C4-2B (cell line): ENCODE results near the gene TMEM51.

ENCODE experiments used
- ZFX ChIP-seq: fragments of 450-650 bp; IDR thresholded peaks from 2 replicates; pipeline ENCODE4 v1.6.1; 2017
- TF ChIP-seq, protein P1 (sequence below): fragments of 450-650 bp; conservative IDR thresholded peaks from 2 replicates; pipeline ENCODE4 v1.5.1; 2017; ENCODE audit warnings: mild to moderate bottlenecking

DNA sequence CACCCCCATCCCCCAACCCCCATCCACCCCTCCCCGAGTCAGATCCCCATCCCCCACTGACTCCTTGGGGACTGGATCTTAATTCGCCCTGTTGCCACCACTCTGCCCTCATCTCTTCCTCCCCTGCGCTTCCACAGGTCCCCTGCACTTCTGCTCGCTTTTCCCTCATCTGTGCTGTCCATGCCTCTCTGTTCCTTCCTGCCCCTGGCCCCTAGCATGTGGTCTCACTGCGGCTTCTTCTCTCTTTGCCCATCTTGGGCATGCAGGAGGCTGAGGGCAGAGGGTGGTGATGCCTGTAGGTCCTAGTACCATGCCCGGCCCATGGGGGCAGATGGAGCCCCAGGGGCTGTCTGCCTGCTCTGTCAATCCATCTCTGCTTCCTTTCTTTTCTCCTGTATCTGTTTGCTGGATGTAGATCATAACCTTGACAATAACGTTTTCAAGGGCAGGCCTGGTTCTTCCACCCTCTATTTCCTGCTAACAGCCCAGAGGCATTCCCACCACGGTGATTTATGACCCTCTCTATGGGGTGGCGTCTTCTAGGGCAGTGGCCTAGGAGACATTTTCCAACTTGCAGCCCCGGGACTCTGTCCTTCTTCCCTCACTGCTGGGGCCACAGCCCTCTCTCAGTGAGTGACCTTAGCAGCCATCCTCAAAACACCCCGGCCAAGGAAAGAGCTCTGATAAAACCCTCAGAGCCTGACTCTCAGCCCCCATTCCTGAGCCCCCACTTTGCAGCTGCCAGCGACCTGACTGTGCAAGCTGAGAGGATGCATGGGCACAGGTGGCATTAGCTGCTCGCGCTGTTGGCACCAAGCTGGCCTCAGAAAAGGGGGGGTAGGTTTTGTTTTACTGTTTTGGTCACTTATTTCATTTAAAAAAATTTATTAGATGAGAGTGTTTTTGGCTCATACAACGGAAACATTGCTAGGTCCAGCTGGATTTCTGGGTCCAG lies 33.9 kb downstream of the TMEM51 start:
- TF ChIP-seq, protein P1, sequence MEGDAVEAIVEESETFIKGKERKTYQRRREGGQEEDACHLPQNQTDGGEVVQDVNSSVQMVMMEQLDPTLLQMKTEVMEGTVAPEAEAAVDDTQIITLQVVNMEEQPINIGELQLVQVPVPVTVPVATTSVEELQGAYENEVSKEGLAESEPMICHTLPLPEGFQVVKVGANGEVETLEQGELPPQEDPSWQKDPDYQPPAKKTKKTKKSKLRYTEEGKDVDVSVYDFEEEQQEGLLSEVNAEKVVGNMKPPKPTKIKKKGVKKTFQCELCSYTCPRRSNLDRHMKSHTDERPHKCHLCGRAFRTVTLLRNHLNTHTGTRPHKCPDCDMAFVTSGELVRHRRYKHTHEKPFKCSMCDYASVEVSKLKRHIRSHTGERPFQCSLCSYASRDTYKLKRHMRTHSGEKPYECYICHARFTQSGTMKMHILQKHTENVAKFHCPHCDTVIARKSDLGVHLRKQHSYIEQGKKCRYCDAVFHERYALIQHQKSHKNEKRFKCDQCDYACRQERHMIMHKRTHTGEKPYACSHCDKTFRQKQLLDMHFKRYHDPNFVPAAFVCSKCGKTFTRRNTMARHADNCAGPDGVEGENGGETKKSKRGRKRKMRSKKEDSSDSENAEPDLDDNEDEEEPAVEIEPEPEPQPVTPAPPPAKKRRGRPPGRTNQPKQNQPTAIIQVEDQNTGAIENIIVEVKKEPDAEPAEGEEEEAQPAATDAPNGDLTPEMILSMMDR = no peak
- no peak for TF ChIP-seq ZFX
